Gastroesophageal sphincter (tissue), 3 donors: ENCODE data around the gene AGR2.

Experiments used
- POLR2A ChIP-seq, 2 donors: fragments of 450-650 bp; IDR thresholded peaks; one replicate each; pipeline ENCODE4 v1.6.1; 2017; ENCODE audit warnings: antibody characterized with exemption in 2 of 2, mild to moderate bottlenecking in 2 of 2, moderate library complexity in 1 of 2
- POLR2AphosphoS5 ChIP-seq: sonication (generic); formaldehyde crosslinking; IDR thresholded peaks from one replicate; pipeline ENCODE4 v1.6.1; 2017; ENCODE audit warnings: antibody characterized with exemption
- TF ChIP-seq, protein P1 (sequence below), 4 experiments: fragments of 200-600 bp in 2 of 4; fragments of 450-650 bp in 2 of 4; sonication (generic) in 1 of 4; IDR thresholded peaks; one replicate each; pipeline ENCODE4 v1.5.1; 2017 to 2019; ENCODE audit warnings: antibody characterized with exemption in 4 of 4, mild to moderate bottlenecking in 2 of 4, moderate library complexity in 2 of 4

DNA sequence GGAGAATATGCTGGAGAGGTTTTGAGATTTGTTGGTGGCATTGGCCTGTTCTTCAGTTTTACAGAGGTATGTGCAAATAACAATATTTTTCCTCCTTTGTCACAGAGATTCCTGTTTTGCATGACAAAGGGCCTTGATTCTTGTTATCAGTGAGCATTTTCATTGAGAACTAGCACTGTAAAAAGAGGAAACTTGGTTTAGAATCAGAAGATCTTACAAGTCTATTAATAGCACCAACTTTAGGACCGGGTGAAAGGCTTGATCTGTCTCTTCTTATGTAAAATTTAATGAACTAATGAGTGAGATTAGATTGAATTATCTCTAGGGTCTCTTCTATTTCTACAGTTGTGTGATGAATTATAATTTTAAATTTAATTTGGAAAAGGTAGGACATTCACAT lies 25.7 kb downstream of the AGR2 start:
- TF ChIP-seq, protein P1, sequence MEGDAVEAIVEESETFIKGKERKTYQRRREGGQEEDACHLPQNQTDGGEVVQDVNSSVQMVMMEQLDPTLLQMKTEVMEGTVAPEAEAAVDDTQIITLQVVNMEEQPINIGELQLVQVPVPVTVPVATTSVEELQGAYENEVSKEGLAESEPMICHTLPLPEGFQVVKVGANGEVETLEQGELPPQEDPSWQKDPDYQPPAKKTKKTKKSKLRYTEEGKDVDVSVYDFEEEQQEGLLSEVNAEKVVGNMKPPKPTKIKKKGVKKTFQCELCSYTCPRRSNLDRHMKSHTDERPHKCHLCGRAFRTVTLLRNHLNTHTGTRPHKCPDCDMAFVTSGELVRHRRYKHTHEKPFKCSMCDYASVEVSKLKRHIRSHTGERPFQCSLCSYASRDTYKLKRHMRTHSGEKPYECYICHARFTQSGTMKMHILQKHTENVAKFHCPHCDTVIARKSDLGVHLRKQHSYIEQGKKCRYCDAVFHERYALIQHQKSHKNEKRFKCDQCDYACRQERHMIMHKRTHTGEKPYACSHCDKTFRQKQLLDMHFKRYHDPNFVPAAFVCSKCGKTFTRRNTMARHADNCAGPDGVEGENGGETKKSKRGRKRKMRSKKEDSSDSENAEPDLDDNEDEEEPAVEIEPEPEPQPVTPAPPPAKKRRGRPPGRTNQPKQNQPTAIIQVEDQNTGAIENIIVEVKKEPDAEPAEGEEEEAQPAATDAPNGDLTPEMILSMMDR (IDR thresholded peaks at IDR 0.05): no peak
- TF ChIP-seq POLR2A (IDR thresholded peaks at IDR 0.05) (no peak), POLR2AphosphoS5 (no peak)
